CD4-positive, alpha-beta T cell treated with Interleukin-10 for 1 hour (primary cell): ENCODE measurements around the gene POTEC.
"Not testable (repeated sequence)": the region's sequence is repeated elsewhere in the genome, so short reads cannot be mapped to it uniquely, and the experiment has no call there.

Experiments used
- DNase-seq: peaks from one replicate; pipeline ENCODE4 v3.0.0-alpha.2; 2020

The POTEC gene

DNA sequence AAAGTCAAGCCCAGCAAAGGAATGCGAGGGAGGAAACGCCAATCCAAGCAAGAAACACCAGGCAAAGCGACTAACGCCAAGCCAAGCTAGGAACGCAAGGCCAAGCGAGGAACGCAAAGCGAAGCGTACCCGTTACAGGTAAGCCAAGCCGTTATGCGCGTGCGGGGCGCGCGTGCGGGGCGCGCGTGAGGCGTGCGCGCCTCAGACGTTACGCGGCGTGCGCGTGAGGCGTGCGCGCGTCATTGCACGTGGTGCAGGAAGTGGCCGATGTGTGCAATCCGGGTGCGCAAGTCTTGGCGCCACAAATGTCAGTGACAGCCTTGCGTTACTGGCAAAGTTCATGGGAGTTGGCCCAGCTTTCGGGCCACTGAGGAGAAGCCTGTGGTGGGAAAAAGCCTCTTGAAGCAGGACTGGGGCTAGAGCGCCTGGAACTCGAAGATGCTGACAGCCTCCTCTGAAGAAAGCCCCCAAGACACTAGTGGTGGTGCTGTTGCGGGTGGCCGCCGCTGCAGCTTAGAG lies at the start of gene POTEC:
TSS of gene POTEC (minus strand) at position 155 of the 519 bp plus-strand sequence. CDS start 454 bp downstream, outside the sequence.
- not testable (repeated sequence) for DNase-seq

DNA sequence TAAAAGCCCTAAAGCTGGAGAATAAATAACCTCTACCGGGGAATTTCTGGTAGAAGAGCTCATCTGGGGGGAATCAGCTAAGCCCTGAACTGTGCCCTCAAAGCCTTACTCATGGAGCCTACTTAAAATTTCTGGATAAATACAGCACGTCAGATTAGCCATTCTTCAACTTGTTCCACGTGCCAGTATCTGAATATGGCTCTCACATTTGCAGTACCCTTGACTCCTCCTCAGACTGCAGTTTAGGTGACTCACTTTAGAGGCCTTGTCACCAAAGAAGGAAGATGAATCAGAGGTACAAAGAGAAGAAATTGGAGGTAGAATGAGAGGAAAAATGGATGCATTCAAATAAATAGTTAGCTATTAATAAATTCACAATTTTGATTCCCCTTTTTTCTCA lies 34.6 kb upstream of the POTEC start:
- no peak for DNase-seq

DNA sequence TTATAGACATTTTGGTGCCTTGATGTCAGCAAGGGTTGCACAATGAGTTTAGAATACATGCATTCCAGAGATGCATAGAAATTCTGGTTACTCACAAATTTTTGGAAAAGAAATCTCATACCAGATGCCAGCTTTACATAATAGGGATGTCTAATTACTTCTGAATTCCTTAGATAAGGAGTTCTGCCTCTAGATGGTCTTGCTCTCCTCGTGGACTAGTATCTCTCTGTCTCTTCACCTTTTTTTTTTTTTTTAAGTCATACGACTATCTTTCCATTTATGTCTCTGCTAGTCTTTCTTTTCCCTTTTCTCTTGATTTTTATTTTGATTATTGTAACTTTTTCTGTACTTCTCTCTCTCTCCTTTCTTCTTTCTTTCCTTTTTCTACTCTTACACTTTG lies 16.1 kb upstream of the POTEC start:
- not testable (repeated sequence) for DNase-seq

DNA sequence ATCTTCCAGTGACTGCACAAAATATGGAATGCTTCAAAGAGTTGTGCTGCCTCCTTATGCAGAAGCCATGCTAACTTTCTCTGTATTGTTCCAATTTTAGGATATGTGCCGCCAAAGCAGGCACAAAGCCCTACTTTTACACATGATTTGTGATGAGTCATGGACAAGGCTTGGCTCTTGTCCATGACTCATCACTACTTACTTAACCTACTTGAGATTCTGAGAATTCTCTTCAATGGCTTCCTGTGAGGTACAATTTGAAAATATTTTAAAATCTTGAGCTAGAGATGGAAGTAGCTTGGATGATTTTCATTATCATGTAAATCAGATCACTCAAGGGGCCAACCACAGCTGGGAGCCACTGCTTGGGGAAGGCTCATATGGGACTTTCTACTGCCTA lies 11.7 kb downstream of the POTEC start:
- not testable (repeated sequence) for DNase-seq

DNA sequence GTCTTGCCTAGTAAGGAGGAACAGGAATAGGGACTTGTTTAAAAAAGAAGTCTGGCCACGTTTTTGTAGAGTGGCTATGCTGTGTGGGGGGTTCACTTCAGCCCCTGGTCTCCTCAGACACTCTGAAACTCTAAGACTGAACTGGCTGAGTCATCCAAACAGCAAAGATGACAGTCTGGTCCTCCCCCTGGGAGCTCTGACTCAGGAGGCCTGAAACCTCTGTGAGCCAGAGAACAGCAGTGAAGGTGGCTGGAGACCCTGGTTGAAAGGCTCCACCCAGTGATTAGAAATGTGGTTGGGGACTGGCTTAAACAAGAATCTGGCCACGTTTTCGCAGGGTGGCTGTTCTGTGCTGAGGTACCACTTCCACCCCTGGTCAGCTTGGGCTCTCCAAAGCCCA lies 32.7 kb downstream of the POTEC start:
- not testable (repeated sequence) for DNase-seq

DNA sequence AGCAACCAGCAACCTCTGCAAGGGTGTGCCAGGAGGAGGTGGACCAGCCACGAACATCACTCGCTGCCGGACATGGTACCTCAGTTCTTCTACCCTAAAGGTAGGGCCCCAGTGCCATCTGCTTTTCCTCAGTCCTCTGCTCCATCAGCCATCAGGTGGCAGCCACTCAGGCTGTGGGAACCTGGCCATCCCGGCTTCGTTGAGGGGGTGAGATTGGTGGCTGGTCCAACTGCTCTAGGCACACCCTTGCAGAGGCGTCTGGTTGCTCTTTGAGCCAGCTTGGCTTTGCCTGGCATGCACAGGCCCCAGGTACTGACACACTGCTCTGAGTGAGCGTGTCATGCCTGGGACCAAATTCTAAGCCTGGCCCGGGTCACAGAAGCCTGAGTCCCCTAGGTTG lies 39.7 kb downstream of the POTEC start:
- not testable (repeated sequence) for DNase-seq

DNA sequence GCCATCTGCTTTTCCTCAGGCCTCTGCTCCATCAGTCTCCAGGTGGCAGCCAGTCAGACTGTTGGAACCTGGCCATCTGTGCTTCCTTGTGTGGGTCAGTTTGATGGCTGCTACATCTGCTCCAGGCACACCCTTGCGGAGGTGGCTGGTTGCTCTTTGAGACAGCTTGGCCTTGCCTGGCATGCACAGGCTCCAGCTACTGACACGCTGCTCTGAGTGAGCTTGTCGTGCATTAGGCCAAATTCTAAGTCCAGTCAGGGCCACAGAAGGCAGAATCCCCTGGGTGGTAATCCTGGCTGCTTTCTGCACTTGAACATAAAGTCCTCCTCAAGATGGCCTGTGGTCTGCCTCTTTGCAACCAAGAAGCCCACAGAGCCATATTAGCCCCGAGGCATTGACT lies 41.5 kb downstream of the POTEC start:
- DNase-seq: not testable (repeated sequence)

DNA sequence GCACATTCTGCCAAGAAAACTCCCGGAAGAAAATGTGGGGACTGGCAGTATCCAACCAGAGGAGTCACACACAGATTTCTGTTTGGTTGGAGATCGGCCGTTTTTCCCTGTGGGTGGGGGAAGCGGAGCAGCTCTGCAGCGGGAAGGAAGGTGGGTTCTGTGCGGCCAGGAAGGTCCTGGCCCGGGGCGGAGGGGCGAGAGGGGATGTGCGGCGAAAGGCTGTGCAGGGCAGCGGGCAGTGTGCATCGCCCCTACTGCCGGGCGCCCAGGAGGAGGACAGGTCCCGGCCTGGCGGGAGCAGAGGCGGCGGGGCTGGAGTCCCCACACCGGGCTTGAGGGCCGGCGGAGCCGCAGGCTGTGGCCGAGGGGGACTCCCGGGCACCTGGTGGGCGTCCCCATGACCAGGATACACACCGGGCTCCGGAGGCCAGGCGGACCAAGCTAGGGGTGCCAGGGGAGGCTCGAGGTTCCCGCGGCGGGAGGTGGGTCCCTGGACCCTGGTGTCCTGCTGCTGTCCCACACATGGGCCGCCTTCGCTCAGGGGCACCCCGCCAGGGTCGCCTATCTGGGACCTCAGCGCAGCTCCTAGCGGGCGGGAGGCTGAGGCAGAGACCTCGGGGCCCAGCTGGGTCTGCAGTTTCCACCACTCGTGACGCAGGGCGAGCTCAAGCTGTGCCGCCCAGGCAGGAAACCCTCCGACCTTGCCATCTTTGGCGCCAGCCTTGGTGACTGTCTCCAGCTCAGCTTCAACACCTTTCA lies 54.0 kb downstream of the POTEC start:
- not testable (repeated sequence) for DNase-seq

DNA sequence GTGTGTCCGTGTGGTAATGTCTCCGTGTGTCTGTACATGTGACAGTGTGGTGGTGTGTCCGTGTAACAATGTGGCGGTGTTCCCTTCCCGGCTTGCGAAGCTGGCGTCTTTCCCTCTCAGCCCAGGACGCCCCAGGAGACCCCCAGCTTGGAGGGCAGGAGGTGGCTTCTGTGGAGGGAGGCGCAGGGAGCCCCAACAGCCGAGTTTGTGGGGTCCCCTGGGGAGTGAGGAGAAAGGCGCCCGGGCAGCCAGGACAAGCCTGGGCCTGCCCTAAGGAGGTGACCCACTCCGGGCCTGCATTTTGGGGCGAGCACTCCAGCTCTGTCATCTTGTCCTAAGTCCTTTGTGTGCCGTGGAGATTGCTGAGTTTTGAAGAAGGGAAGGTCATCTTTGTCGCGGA lies 54.6 kb downstream of the POTEC start:
- not testable (repeated sequence) for DNase-seq

DNA sequence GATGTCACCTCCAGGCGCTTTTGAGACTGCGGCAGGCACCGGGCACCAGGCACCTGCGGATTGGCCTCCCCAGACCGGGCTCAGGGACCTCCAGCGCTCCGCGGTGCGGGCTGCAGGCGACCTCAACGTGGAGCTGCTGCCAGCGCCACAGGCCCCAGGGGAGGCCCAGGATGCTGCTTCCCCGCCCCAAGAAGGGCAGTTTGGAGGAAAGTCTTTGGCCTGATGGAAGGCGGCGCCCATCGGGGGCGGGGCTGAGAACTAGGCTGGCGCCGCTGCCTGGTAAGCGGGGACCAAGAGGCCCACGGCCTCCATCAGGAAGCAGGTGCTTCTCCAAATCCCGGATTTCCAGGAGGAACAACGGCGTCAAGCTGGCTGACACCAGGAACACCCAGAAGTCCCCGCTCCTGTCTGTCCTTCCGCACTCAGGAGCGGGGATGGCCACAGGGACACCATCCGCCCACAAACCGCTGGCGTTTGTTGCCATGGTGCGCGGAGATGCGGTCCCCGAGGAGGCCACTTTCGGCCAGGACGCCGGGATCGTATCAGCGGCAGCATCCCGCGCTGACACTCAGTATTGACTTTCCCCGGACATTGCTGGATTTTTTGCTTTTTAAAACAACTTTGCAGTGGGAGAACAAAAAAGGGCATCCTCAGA lies 56.3 kb downstream of the POTEC start:
- not testable (repeated sequence) for DNase-seq

DNA sequence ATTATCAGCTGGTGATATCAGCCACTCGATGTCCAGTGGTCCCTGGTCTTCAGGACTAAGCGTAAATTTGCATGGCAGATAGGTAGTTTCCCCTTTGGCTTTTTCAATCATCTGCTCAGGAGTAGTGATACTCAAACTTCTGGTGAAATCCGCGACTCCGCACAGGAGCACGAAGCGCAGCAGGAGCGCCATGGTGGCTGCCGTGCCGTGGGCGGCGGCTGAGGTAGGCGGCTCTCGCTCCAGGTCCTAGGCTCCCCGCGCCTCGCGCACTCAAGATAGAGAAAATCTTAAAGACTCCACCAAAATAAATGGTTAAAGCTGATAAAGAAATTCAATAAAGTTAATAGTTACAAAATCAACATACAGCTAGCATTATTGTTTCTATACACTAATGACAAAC lies 64.3 kb downstream of the POTEC start:
- DNase-seq: not testable (repeated sequence)

DNA sequence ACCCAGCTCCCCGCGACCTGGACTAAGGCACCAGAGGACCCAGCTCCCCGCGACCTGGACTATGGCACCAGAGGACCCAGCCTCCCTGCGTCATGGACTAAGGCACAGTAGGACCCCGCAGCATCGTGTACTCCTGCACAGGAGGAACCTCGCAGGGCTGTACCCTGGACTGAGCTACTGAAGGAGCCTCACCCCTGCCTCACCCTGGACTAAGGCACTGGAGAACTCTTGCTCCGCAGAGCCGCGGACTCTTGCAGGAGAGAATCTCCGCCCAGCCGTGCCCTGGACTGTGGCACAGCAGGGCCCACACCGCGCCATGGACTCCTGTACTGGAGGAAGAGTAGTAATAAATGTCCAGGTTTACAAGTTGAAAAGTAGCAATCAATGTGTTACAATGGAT lies 67.9 kb downstream of the POTEC start:
- not testable (repeated sequence) for DNase-seq

DNA sequence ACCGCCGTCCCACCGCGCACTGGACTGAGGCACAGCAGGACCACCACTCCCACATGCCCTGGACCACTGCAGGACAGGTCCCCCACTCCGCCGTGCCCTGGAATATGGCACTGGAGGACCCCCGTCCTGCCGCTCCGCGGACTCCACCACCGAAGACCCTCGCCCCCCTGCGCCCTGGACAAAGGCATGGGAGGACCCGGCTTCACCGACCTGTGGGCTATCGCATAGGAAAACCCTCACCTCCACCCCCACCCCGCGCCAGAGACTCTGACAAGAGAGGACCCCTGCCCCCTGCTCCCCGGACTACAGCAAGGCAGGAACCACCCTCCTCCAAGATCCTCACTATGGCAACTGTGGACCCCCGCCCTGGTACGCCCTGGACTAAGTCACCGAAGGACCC lies 68.6 kb downstream of the POTEC start:
- DNase-seq: not testable (repeated sequence)

DNA sequence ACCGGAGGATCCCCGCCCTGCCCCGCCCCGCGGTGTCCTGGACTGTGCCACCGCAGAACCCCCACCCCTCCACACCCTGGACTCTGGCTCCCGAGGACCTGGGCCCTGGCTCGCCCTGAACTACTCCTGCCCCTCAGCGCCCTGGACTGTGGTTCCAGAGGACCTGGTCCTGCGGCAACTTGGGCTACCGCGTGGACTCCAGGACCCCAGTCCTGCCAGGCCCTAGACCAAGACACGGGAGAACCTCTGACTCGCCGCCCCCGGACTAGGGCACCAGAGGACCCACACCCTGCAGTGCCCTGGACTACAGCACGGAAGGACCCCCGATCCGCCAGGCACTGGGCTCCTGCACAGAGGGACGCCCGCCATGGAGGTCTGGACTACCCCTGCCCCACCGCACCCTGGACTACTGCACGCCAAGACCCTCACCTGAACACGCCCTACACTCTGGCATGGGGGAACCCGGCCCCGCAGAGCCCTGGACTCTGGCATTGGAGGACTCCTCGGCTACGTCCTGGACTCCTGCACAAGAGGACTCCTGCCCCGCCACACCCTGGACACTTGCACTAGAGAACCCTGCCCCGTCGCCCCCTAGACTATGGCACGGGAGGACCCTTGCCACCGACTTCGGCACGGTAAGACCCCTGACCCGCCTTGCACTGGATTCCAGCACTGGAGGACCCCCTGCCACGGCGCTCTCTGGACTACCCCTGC lies 69.2 kb downstream of the POTEC start:
- DNase-seq: not testable (repeated sequence)

DNA sequence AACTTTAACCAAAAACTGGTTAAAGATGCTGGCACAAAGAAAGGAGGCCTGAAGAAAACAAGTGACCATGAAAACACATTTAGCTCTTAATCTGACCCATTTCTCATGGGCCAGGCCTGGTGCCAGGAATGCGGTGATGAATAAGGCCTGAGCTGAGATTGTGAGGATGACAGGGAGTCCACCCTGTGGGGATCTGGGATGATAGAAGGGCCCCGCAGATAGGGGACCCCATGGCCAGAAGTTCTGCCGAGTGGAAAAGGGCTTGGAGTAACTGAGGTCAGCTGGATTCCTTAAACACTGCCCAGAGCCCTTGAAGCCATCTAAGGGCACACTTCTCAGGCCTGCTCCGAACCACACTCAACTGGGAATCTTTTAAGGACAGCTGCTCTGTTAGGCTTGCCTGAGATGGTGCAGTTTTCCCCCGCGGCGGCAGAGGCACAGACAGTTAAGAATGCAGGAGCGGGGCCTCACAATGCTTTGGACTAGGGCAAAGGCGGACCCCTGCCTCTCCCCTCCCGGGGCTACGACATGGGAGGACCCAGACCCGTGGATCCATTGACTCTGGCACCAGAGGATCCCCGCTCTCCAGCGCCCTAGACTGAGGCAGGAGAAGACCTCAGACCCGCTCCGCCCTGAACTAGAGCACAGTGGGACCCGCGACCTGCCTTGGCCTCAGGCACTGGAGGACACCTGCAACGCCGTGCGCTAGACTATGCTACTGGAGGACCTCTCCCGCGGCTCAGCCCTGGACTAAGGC lies 70.0 kb downstream of the POTEC start:
- DNase-seq: not testable (repeated sequence)

DNA sequence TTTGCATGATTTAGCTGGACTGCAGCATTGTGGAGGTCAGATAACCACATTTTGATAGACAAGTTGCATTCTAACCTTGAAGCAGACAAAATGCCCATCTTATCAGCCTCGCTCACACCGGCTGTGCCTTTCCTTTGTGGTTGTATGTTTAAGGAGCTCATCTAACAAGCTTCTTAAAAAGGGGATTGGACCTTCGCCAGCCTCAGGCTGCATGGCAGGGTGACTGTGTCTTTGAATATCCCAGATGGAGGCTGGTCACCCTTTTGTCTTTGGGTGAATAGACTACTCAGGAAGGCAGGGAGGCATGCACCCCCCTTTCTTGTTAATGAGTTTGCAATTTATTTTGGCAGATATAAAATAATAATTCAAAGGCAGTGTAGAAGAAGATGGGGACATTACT lies 72.1 kb downstream of the POTEC start:
- DNase-seq: not testable (repeated sequence)

DNA sequence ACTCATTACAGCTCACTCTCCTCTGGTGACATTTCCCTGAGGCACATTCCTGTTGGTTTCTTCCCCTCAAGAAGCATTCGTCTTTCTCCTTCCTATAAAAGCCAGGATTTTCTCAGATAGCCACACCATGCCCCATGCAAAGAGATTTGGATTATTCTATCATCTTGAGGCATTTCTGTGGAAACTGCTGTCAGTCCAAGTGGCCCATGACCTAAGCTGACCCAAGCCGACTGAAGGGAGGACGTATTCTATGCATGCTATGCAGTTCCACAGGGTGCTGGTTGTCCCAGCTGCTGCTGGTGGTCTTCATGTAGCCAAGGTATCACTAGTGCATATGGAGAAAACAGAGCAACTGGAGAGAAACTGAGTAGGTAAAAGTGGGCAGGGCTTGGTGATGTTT lies 73.0 kb downstream of the POTEC start:
- DNase-seq: not testable (repeated sequence)

DNA sequence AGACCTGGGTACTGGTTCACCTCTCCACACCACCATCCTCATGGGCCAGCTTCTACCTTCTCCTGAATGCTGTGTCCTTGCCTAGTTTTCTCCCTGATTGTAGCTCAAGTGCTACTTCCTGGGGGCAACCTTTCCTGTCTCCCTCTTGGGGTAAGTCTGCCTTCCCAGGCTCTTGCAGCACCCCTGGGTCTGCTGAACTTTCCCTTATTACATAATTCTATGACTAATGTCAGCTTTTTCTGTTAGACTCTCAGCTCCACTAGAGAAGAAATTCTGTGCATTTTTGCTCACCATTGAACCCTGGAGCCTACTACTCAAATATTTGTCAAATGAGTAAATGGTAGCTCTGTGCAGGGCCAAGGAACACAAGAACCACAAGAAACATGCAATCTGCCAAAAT lies 73.4 kb downstream of the POTEC start:
- DNase-seq: not testable (repeated sequence)

DNA sequence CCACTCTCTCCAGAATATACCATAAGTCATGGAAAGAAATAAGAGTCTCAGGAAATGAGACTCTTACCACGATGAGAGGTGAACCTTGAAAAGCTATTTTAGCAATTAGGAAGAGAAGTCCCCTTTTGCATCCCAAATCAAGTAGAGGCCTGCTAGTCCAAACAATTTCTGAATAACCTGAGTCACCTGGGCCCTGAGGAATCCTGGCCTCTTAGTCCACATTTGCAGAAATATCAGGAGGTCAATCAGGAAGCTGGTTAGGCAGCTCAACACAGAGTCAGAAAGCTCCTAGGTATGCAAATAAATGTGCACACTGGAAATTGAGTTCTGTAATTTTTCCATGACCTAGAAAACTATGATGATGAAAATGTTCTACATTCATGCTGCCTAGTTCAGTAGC lies 77.4 kb downstream of the POTEC start:
- DNase-seq: not testable (repeated sequence)
